Activated naive CD4-positive, alpha-beta T cell treated with Interleukin-2 at 50 U/mL for 16 hours (primary cell): ENCODE measurements around the gene FAM20C.

ENCODE experiments used
- DNase-seq: peaks from one replicate; pipeline ENCODE4 v3.0.0-alpha.2; 2020

FAM20C gene

DNA sequence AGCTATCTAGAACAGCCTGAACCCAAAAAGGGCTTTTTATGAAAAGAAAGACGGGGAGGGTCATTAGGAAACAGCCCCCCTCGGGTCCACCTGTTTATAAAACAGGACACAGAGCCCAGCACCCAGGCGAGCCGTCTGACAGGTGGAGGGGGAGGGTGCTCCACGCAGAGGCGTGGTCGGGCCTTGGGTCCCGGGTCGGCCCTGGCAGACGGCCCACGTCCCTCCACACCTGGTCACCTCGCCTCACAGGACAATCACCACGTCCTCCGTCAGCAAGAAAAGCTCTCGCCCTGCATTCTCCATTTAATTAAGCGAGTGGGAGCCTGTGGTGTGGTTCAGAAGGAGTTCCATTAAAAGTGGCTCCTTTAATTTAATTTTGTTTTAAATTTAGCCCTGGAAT lies 55.3 kb downstream of the FAM20C start:
- DNase-seq, result no peak

DNA sequence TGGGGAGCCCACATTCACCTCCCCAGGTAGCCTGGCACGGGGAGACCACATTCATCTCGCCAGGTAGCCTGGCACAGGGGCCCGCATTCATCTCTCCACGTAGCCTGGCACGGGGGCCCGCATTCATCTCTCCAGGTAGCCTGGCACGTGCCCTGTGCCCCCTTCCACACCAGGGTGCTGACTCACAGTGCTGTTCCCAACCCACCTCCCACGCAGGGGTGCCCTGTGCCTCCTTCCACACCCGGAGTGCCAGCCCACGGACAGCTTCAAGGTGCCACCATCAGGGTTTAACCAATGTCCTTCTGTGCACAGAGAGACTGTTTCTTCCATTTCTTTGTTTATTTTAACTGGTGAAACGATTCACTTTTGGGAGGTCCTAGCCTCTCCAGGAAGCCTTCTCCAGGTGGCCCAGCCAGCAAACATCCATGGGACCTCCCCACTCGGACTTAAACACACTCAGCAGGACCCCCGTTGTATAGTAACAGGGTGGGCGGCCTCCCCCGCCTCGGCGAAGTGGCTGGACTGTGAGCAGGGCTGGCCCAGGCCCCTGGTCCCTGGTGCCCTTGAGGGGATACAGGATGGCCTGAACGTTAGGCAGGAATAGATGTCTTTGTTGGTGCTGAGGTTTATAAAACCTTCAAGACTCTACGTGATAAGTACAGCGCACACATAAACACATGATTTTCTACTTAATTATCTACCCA lies 56.5 kb downstream of the FAM20C start:
- no peak for DNase-seq

DNA sequence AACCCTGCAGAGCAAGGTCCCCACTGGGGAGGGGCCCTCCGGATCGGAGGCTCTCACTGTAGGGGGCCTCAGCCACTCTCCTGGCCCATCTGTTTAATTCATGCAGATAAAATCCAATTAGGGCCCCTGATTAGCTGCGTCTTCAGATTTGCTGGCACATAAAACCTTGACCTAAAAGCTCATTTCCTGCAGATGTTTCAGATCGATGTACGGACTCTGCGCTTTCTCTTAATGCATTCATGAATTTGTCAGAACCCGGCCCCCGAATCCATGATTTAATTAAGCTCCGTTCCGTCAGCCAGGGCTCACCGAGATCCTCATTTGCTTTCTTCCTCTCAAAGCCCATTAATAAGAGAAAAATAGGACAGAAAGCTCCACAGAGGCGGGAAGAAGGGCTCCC lies 57.6 kb downstream of the FAM20C start:
- no peak for DNase-seq

DNA sequence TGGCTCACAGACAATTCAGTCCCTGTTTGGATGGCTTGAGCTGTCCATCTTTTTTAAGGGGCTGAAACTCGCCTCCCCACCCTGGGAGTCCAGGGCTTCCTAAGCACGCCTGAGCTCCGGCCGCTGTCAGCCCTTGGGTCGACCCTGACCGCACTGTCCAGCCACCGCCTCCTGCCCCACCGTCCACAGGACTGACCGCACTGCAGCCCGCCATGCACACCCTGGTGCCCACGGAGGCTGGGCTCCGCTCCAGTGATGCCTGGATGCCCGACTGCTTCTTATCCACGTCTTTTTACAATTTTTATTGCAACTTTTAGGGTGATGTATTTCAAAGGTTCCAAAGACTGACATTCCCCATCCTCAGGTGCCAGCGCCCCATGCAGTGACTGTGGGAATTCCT lies 58.2 kb downstream of the FAM20C start:
- DNase-seq, result no peak

DNA sequence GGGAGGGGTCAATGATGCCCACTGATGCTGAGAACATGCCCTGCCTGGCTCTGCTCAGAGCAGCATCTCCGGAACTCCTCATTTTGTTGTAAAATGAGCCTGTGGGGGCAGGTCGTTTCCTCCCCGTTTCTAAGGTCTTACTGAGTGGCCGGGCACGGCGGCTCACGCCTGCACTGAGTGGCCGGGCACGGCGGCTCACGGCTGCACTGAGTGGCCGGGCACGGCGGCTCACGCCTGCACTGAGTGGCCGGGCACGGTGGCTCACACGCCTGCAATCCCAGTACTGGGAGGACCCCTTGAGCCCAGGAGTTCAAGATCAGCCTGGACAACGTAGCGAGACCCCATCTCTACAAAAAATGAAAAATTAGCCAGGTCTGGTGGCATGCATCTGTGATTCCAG lies 58.6 kb downstream of the FAM20C start:
- DNase-seq, result no peak

DNA sequence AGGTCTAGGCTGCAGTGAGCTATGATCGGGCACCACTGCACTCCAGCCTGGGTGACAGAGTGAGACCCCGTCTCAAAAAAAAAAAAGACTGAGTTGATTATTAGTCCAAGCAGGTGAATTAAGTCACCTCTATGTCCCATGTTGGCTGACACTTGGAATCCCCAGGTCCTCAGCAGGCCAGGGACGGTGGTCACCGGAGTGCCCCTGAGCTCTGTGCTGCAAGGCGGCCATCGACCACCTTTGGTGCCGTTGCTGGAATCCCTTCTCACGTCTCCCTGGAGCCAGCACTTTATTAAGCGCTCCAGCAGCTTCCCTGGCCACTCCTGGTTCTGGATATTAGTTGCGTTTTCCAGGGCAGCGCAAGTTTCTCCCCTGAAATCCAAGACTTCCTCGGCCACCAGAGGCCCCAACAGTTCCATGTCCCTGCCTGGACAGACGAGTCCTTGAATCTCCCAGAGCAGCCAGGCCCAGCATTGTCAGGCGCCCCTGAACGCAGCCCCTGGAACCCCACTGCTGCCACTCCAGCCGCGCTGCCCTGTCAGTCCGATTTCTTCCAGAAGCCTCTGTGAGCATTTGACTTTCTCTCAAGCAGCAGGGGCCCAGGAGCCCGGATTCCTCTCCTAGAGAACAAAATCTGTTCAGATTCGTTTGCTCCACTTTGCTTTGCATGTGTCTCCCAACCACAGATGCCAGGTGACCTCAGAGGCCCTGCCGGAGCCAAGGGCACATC lies 59.2 kb downstream of the FAM20C start:
- no peak for DNase-seq

DNA sequence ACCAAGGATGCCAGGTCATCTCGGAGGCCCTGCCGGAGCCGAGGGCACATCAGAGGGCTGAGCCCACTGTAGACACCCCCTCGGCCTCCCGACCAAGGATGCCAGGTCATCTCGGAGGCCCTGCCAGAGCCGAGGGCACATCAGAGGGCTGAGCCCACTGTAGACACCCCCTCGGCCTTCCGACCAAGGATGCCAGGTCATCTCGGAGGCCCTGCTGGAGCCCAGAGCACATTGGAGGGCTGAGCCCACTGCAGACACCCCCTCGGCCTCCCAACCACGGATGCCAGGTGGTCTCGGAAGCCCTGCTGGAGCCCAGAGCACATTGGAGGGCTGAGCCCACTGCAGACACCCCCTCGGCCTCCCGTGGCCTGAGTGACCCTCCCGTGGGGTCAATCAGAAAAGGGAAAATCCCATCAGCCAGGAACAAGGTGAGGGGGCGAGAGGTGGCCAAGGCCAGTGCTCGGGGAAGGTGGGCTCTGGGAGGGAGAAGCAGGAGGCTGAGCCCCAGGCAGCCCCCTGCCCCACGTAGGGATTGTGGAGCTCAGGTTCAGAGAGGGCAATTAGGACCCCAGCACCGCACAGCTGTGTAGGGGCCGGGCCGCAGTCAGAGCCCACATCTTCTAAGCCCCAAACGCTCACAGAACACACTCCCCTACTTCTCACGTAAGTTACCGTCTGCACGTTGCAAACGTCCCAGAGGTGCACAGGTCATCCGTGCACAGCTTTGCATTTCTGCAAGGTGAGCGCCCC lies 60.0 kb downstream of the FAM20C start:
- no peak for DNase-seq

DNA sequence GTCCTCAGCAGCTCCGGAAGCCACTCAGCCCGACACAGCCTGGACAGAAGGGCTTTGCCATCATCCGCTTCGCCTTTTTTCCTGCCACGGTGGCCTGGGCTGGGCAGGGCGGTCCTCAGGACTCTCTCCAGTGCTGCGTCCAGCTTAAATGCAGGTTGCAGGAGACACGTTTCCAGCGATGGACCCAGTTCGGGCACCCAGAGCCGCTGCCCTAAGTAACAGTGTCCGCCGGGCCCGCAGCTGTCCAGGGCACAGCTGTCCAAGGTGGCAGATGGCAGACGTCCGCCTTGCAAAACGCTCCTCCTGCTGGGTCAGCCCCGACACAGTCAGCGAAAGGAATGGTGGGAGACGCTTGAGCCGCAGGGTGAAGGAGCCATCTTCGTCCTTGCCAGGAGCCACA lies 60.6 kb downstream of the FAM20C start:
- DNase-seq, result no peak

DNA sequence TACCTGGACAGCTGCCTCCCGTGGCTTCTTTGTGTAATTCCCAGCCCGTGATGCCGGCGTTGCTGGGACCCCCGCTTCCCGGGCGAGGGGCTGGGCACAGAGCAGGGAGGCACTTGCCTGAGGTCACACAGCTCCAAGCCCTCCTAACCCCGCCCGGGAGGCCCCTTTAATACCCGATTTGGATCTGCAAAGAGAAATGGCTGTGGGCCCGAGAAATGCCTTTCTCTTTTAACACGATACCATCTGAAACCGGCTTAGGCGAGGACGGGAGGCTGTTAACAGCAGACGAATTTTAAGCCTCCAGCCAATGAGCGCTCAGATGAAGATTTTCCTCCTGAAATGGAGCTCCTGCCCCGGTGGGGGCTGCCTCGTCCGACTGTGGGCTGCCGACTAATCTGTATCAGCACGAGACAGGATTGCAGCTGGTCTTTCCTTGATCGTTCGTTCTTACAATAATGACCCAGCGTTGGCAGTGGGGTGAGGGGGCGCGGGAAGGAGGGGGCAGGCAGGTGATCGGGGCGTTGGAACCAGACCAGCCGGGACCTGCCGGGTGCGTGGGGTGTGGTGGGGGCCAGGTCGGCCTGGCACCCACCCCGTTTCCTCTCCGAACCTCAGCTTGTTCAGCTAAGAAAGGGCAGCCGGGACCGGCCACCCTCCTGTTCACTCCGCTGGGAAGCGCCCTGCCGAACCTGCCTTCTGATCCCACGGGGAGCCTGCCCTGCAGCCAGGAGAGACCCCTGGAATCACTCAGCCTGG lies 61.4 kb downstream of the FAM20C start:
- DNase-seq, result no peak

DNA sequence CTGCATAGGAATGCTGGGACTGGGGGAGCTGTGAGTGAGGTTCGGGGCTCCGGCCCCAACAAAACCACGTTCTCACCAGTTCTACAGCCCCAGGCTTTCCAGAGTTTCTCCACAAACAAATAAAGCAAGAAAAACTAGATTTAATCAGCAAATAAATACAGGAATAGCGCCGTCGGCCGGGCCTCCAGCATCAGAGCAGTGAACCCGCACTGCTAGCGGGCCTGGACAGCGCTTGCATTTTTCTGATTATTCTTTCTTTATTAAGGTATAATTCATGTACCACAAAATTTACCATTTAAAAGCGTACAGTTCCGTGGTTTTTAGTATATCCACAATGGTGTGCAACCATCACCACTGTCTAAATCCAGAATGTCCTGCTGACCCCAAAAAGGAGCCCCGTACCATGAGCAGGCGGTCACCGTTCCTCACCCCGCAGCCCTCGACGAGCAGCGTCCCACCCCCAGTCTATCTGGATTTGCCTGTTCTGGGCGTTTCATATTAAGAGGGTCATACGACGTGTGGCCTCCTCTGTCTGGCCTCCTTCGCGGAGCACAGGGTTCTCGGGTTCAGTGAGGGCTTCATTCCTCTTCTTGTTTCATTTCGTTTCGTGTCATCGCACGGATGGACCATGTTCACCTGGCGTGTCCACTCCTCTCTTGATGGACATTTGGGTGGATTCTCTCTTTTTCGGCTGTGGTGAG lies 62.1 kb downstream of the FAM20C start:
- no peak for DNase-seq

DNA sequence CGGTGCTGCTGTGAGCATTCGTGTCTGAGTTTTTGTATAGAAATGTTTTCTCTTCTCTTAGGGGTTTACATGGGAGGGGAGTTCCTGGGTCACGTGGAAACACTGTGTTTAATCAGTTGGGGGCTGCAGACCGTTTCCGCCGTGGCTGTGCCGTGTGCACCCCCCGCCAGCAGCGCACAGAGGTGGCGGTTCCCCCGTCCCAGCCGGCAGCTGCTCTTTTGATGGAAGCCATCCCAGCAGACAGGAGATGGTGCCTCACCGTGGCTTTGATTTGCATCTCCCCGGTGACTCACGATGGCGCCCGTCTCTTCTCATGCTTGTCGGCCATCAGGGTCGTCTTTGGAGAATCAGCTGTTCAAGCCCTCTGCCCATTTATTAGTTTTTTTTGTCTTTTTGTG lies 62.7 kb downstream of the FAM20C start:
- no peak for DNase-seq

DNA sequence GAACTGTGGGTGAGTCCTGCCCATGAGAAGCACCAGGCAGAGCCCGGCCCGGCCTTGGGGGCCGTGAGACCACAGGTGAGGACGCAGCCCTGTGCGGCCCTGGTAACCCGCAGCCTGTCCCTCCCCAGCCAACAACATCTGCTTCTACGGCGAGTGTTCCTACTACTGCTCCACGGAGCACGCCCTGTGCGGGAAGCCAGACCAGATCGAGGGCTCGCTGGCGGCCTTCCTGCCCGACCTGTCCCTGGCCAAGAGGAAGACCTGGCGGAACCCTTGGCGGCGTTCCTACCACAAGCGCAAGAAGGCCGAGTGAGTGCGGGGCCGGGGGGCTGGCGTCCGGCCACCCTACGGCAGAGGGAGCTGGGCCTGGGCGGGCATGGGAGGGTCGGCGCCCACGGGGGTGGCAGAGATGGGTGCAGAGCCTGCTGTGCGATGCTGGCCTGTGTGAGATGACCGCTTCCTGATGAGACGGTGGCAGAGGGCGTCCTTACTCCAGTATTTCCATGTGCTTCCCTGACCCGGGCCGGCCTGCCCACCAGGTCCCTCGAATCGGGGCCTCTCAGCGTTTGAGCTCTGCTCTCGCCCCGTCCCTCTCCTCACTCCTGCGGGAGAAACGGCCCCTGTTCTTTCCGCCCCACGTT lies 63.5 kb downstream of the FAM20C start:
- no peak for DNase-seq

DNA sequence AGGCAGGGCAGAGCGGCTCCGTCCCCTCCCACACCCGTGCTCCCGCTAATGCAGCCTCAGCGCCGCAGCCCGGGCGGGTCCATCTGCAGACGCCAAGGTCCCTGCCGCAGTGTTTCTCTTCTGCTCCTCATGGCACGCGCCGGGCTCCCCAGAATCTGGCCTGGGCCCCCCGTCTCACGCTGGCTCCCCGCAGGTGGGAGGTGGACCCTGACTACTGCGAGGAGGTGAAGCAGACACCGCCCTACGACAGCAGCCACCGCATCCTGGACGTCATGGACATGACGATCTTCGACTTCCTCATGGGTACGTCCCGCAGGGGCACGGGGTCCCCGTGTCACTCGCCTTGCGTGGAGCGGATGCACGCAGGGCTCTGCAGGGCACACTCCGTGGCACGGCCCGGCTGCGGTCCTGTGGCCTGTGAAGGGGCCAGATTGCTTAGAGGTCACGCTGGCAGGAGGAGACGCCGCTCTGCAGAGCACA lies 64.1 kb downstream of the FAM20C start:
- DNase-seq, result no peak

DNA sequence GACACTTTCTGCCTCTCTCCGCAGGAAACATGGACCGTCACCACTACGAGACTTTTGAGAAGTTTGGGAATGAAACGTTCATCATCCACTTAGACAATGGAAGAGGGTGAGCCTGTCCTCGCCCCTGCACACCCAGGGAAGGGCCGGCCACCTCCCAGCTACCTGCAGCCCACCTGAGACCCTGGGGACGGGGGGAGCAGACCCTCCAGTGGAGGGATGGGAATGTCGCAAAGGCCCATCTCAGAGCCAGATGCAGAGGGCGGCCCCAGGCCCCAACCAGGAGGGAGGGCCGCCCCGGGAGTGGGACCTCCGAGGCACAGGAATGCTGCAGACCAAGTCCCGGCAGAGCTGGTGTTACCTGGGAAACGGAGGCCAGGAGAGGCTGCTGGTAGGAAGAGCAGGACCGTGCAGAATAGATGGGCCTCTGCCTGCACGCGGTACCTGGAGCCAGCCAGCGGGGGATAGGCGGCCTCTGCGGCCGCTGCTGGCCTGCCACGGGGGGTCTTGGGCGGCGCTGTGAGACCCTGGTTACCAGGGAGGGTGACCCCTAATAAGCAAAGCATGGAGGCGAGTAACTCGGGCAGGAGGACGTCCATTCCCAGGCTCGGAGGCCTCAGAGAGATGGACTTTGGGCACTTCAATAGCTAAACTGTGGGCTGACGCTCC lies 64.7 kb downstream of the FAM20C start:
- no peak for DNase-seq

DNA sequence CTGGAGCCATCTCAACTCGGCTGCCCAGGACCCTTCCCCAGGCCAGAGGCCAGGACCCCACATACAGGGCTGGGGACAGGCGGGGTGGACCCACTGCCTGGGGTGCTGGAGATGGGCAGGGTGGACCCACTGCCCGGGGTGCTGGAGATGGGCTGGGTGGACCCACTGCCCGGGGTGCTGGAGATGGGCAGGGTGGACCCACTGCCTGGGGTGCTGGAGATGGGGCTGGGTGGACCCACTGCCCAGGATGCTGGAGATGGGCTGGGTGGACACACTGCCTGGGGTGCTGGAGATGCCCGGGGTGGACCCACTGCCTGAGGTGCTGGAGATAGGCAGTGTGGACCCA lies 65.2 kb downstream of the FAM20C start:
- no peak for DNase-seq

DNA sequence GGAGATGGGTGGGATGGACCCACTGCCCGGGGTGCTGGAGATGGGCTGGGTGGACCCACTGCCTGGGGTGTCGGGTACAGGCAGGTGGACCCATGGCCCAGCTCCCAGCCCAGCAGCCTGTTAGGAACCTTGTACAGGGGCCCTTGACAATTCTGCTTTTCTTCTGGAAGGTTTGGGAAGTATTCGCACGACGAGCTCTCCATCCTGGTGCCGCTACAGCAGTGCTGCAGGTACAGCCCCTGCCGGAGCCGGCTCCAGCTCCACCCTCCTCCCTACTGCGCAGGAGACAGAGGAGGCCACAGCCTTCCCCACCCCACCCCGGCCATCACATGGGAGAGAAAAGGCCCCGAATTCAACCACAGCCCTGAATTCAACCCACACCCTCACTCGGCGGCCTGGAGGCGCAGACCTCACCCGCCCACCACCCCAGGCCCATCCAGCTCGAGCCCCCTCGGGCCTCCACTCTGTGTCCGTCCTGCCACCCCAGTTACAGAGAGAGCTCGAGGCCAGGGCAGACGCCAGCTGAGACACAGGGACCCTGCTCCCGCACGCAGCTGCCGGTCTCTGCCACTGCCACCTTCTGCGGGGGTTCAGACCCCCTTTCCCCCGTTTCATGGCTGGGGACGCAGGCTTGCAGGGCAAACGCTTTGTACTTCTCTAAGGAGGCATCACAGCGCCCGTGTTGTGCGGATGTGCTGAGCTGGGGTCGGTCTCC lies 66.3 kb downstream of the FAM20C start:
- no peak for DNase-seq

DNA sequence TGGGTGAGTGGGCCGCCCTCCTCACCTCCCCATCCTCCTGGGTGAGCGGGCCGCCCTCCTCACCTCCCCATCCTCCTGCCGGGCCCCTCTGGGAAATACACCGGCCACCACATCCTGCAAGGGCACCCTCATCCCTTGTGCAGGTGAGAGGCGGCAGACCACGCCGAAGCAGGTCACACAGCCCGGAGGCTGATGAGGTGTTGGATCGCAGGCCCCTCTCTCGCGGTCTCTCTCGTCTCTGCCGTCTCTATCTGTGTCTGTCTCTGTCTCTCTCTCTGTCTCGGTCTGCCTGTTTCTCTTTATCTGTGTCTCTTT lies 66.8 kb downstream of the FAM20C start:
- DNase-seq, result no peak

DNA sequence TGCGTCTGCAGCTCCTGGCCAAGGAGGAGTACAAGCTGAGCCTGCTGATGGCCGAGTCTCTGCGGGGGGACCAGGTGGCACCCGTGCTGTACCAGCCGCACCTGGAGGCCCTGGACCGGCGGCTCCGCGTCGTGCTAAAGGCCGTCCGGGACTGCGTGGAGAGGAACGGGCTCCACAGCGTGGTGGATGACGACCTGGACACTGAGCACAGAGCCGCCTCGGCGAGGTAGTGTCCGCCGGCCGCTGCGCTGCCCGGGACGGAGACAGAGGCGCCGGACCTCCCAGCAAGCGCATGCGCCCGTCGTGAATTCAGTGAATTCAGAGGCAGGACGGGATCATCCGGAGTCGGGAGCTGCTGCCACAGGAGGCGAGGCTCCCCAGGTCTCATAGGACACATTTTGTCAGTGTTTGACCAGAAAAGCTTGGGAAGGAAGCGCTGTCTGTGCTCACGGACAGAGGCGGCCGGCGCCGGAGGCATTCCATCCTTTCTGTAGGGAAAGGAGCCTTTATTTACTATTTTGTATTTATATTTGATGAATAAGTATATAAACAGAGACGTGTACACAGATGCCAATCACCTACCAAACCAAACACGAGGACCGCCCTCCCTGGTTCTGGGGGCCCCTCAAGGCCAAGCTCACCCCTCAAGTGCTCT lies 67.5 kb downstream of the FAM20C start:
- DNase-seq, result no peak

DNA sequence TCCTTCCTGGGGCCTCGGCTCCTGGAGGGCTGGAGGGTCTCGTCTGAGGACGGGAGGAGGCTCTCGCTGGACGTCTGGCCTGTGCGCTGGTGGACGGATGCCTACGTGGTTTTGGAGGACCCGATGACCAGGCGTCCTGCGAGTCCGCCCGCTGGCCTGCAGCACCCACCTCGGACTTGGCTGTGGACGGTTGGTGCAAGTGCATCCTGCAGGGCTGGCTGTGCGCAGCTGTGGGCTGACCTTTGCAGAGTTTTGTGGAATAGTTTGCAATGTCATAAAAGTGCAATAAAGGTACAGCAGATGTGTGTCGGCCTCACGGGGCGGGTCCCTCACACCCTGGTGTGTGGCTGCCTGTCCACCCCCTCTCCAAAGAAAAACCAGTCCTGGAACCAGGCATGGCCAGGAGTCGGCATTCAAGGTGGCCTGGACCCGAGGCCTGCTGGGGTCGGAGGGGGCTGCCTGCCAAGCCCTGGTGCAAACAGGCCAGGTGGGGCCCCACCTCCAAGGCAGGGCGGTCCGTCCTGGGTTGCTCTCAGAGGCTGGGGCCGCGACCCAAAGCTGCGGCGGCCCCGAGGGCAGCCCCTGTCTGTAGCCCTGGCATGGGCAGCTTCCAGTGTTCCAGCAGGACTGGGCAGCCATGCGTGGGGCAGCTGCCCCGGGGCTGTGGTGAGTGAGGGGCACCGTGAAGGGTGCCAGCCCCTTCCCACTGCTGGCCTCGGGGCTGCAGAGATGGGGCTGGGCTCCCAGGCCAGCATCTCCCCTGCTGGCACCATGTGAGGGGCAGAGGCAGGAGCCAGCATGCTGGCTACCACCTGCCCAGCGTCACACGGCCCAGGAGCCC lies 68.3 kb downstream of the FAM20C start:
- no peak for DNase-seq
